ACC112 (cell line): ENCODE results near the gene MAP4K4.

Experiments
- H2AFZ ChIP-seq: fragments of 200-600 bp; sonication (generic); one replicate; pipeline ENCODE4 v1.6.0; 2017; ENCODE audit warnings: antibody characterized with exemption, low read length; ENCODE audit not compliant: unreplicated experiment
- H3K27ac ChIP-seq: fragments of 200-600 bp; sonication (generic); 2 replicates; pipeline ENCODE4 v1.5.1; 2014; ENCODE audit warnings: low read depth, mild to moderate bottlenecking, antibody characterized with exemption, low read length, moderate library complexity
- H3K27me3 ChIP-seq: fragments of 200-600 bp; sonication (generic); 2 replicates; pipeline ENCODE4 v1.6.1; 2014; ENCODE audit warnings: mild to moderate bottlenecking, antibody characterized with exemption, low read length, moderate library complexity, mixed read lengths; ENCODE audit not compliant: insufficient read depth
- H3K36me3 ChIP-seq: fragments of 200-600 bp; sonication (generic); 2 replicates; pipeline ENCODE4 v1.6.1; 2016; ENCODE audit warnings: mild to moderate bottlenecking, antibody characterized with exemption, low read length, moderate library complexity, mixed read lengths; ENCODE audit not compliant: insufficient read depth
- H3K4me1 ChIP-seq: fragments of 200-600 bp; sonication (generic); one replicate; pipeline ENCODE4 v1.6.1; 2016; ENCODE audit warnings: low read length, mixed read lengths; ENCODE audit not compliant: insufficient read depth, unreplicated experiment, control insufficient read depth
- H3K4me3 ChIP-seq: fragments of 200-600 bp; sonication (generic); 2 replicates; pipeline ENCODE4 v1.5.1; 2014; ENCODE audit warnings: mild to moderate bottlenecking, low read depth, low read length
- H3K79me2 ChIP-seq: fragments of 200-600 bp; sonication (generic); one replicate; pipeline ENCODE4 v1.6.0; 2016; ENCODE audit warnings: low read length; ENCODE audit not compliant: control insufficient read depth, unreplicated experiment, insufficient read depth

Gene MAP4K4

DNA sequence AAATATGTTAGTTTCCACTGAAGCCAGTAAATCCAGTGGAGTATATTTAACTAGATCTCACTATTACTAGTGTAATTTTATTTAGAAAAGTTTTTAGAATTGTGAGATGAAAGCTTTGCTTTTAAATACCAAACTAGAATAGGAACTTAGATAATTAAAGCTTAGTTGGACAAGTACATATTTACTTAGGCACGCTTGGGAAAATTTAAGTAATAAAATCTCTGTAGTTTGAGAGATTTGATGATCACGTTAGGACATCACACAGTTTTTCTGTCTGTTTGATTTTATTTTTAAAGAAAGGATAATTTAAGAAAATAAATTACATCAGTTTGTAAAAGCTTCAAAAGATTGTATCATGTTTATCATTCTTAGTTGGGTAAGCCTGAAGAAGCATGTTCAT is 153.5 kb downstream of the MAP4K4 start:
- Histone ChIP-seq H3K4me3 (no peak overlapping the region), H3K79me2 (peaks cover 37% of the 10 kb centered on the region), H2AFZ (no peak overlapping the region), H3K36me3 (peaks cover 49% of the 10 kb centered on the region), H3K4me1 (peaks cover 19% of the 10 kb centered on the region), H3K27ac (no peak overlapping the region), H3K27me3 (no peaks in the 10 kb centered on the region)

DNA sequence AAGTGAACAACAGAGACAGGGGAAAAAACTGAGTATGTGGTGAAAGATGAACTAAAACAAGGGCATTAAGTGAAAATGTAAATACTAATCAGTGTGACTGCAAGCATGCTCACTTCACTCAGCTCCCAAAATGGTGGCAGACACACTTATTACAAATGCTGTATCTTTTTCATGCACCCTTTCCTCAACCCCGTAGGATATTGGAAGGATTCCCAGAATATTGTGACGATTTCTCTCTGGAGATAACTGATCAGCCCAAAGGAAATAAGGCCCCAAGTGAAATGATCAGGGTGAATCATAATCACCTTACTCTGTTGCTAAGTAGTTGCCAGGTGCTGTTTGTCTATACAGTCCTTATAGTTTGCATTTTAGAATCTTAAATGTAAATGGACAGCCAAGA is 155.3 kb downstream of the MAP4K4 start:
- no peak overlapping the region for H2AFZ ChIP-seq
- H3K27me3 ChIP-seq: no peaks in the 10 kb centered on the region
- H3K27ac ChIP-seq: 0 out of 2 replicates have a peak overlapping the region, but pooled peaks have one; percentile 13
- no peak overlapping the region for H3K4me3 ChIP-seq
- H3K4me1 ChIP-seq: peaks cover 17% of the 10 kb centered on the region
- H3K36me3 ChIP-seq: peaks cover 53% of the 10 kb centered on the region
- peaks cover 31% of the 10 kb centered on the region for H3K79me2 ChIP-seq

DNA sequence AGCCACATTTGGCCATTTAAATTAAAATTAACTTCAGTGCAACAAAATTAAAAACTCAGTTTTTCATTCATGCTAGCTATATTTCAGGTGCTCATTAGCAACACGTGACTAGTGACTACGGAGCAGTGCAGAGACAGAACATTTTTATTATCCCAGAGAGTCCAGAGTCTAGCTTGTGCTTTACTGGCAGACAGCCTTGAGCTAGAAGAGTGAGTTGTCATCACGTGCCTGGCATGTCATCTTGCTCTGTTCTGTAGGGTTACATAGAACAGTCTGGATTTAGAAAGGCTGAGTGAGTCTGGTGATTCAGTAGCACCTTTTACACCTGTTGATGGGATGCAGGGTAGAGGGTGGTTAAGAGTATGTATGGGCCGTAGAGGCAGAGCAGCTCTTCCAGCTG is 157.4 kb downstream of the MAP4K4 start:
- Histone ChIP-seq H3K79me2 (peaks cover 22% of the 10 kb centered on the region), H3K27me3 (no peaks in the 10 kb centered on the region), H3K4me1 (peaks cover 6% of the 10 kb centered on the region), H3K27ac (no peak overlapping the region), H3K36me3 (peaks cover 43% of the 10 kb centered on the region), H2AFZ (no peak overlapping the region), H3K4me3 (no peak overlapping the region)

DNA sequence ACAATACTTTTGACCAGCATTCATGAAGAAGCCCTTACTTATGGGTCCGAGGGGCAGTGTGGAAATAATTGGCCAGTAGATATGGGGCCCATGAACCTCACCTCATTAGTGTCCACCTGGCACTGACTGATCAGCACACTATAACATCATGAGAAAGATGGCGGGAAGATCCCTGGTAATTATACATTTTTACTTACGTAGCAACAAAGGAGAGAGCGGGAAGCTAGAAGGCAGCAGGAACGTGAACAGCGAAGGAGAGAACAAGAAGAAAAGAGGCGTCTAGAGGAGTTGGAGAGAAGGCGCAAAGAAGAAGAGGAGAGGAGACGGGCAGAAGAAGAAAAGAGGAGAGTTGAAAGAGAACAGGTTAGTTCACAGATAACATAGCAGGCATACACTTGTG is 158.3 kb downstream of the MAP4K4 start:
- Histone ChIP-seq H3K4me1 (peaks cover 6% of the 10 kb centered on the region), H3K27me3 (no peaks in the 10 kb centered on the region), H3K36me3 (peaks cover 40% of the 10 kb centered on the region), H2AFZ (no peak overlapping the region), H3K79me2 (peaks cover 14% of the 10 kb centered on the region), H3K4me3 (no peak overlapping the region), H3K27ac (no peak overlapping the region)

DNA sequence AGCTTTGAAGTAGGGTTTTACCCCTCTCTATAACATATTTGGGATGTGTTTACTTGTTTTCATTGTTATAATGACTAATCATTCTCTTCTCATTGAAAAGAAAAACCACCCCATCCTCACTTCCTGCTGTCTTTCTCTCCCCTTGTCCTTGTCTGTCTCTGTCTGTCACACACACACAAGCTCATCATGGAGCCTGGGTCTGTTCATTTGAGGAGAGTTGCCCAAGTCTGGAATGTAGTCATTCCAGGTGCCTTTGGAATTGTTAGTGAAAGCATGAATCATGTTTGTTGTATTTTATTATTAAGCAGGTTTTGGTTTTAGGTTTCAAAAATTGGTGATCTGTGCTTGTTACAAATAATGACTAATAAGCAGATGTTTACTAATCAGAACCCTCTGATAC is 160.7 kb downstream of the MAP4K4 start:
- Histone ChIP-seq H3K27ac (0 out of 2 replicates have a peak overlapping the region, but pooled peaks have one; percentile 2), H3K36me3 (peaks cover 46% of the 10 kb centered on the region), H3K4me3 (no peak overlapping the region)

DNA sequence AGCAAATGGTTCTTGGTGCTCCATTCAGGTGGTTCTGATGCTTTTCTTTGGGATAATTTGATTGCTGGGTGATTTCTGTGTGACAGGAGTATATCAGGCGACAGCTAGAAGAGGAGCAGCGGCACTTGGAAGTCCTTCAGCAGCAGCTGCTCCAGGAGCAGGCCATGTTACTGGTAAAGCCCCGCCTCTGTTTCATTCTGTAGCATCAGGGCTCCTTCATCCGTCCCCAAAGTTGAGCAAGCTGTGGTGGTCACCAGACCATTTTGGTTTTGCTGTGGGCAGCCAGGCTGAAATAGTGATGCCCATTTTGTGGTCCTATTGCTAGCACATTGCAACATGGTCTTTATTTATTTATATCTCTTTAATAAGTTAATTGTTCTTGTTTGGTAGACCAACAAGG is 161.4 kb downstream of the MAP4K4 start:
- Histone ChIP-seq H3K27me3 (no peaks in the 10 kb centered on the region), H3K79me2 (peaks cover 4% of the 10 kb centered on the region)

More for the DNA sequence above, 160.7 kb downstream of the MAP4K4 start:
- H3K79me2 ChIP-seq: peaks cover 8% of the 10 kb centered on the region
- no peak overlapping the region for H2AFZ ChIP-seq
- H3K27me3 ChIP-seq: no peaks in the 10 kb centered on the region
- H3K4me1 ChIP-seq: no peaks in the 10 kb centered on the region

DNA sequence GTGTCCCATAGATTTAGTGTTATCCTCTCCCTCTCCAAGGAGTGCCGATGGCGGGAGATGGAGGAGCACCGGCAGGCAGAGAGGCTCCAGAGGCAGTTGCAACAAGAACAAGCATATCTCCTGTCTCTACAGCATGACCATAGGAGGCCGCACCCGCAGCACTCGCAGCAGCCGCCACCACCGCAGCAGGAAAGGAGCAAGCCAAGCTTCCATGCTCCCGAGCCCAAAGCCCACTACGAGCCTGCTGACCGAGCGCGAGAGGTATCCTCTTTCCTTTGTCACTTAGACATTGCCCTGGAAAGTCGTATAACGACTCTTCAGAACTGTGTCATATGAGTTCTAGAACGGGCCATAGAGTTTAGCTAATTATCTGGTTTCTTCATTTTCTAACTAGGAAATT is 162.1 kb downstream of the MAP4K4 start:
- Histone ChIP-seq H3K27ac (no peak overlapping the region), H2AFZ (no peak overlapping the region), H3K4me1 (no peaks in the 10 kb centered on the region), H3K36me3 (peaks cover 43% of the 10 kb centered on the region), H3K27me3 (no peaks in the 10 kb centered on the region), H3K79me2 (peaks cover 4% of the 10 kb centered on the region), H3K4me3 (no peak overlapping the region)

More for the DNA sequence above, 161.4 kb downstream of the MAP4K4 start:
- H3K27ac ChIP-seq: no peak overlapping the region
- no peak overlapping the region for H2AFZ ChIP-seq
- peaks cover 45% of the 10 kb centered on the region for H3K36me3 ChIP-seq
- H3K4me1 ChIP-seq: no peaks in the 10 kb centered on the region
- no peak overlapping the region for H3K4me3 ChIP-seq

DNA sequence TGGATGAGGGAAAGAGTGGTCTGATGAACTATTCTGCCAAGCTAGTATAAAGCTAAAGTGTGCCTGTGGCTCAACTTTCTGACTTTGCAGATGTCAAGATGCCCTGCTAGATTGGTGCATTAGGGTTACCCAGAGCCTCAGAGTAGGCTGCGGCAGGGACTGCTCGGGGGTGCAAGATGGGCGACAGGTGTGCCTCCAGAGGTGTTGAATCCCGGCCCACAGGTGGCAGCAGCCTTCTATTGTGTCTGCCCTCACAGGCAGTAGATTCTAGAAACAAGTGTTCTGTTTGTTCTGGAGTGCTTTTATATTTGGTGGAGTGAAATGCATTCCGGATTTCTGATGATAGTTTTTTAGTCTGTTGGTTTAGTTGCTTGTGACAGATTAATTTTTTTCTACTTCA is 162.7 kb downstream of the MAP4K4 start:
- Histone ChIP-seq H3K36me3 (peaks cover 45% of the 10 kb centered on the region), H3K4me1 (no peaks in the 10 kb centered on the region), H3K79me2 (peaks cover 4% of the 10 kb centered on the region), H3K4me3 (no peak overlapping the region), H3K27ac (no peak overlapping the region), H2AFZ (no peak overlapping the region), H3K27me3 (no peaks in the 10 kb centered on the region)

DNA sequence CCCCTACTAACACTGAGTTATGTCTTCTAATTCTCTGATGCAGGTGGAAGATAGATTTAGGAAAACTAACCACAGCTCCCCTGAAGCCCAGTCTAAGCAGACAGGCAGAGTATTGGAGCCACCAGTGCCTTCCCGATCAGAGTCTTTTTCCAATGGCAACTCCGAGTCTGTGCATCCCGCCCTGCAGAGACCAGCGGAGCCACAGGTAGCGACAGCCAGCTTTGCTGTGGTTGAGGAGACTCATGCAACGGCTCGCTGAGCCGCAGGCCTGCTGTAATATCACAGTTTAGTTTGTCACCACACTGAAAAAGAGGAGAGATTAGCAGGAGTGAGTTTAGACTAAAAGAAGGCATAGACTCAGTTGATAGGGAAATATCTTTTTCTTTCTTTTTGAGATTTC is 163.3 kb downstream of the MAP4K4 start:
- Histone ChIP-seq H3K36me3 (peaks cover 45% of the 10 kb centered on the region), H3K27ac (no peak overlapping the region), H3K4me3 (no peak overlapping the region), H3K79me2 (peaks cover 4% of the 10 kb centered on the region), H3K4me1 (no peaks in the 10 kb centered on the region), H2AFZ (no peak overlapping the region), H3K27me3 (no peaks in the 10 kb centered on the region)

DNA sequence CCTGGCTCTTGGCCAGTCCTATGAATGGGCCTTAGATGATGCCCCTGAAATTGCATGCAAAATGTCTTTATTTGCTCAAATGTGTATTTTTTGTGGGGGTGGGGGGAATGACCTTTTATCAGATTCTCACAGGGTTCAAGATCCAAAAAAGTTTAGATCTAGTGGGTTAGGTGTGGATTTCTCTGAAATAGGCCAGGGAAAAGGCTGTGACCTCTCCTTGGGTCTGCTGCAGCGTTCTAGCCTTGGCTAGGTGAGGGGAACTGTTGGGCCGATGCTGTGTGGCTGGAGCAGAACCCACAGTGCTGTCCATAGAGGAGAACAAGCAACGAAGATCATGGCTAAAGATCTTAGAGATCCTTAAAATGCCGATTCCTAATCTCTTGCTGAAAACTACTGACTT is 163.9 kb downstream of the MAP4K4 start:
- Histone ChIP-seq H3K4me1 (no peaks in the 10 kb centered on the region), H3K36me3 (peaks cover 45% of the 10 kb centered on the region), H3K4me3 (no peak overlapping the region), H3K27ac (no peak overlapping the region), H3K79me2 (peaks cover 4% of the 10 kb centered on the region), H2AFZ (no peak overlapping the region), H3K27me3 (no peaks in the 10 kb centered on the region)

DNA sequence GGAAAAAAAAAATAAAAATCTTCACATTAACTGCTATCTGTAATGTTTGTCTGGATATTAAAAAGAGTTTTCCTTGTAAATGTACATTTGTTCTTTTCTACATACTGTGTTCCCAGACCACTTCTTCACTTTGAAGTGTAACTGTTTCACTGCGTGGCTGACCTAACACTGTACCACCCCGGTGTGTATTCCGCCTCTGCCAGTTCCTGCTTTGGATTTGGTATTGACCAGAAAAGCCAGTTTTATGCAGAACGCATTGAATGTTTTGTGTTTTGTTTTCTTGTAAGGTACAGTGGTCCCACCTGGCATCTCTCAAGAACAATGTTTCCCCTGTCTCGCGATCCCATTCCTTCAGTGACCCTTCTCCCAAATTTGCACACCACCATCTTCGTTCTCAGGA is 166.0 kb downstream of the MAP4K4 start:
- H3K36me3 ChIP-seq: peaks cover 47% of the 10 kb centered on the region
- H3K4me1 ChIP-seq: no peaks in the 10 kb centered on the region
- H3K27ac ChIP-seq: no peak overlapping the region
- no peak overlapping the region for H3K4me3 ChIP-seq
- H2AFZ ChIP-seq: no peak overlapping the region
- no peaks in the 10 kb centered on the region for H3K79me2 ChIP-seq
- H3K27me3 ChIP-seq: no peaks in the 10 kb centered on the region
